ENCODE results near the gene RETN. TPM values are rescaled to one million over a fixed set of nuclear protein-coding genes. Genes with fewer than 3 reads are reported as not detected.

RETN gene
- total RNA-seq, 4 donors from 2014 or later = 1.5 to 1.8 TPM; not detected in 2

GRCh38 chr19:7677669-7678311 lies 8.9 kb downstream of the RETN start:
- TF ChIP-seq CTCF (IDR thresholded peaks at IDR 0.05; ENCODE audit: low read depth) = no peak

- no peak for TF ChIP-seq CTCF (IDR thresholded peaks at IDR 0.05; ENCODE audit: low read depth)
Observed at GRCh38 chr19:7678971-7679751, 10.3 kb downstream of the RETN start.

GRCh38 chr19:7679771-7680605 lies 11.1 kb downstream of the RETN start:
- no peak for TF ChIP-seq CTCF (IDR thresholded peaks at IDR 0.05; ENCODE audit: low read depth)

- TF ChIP-seq CTCF (IDR thresholded peaks at IDR 0.05; ENCODE audit: low read depth) = no peak
Observed at GRCh38 chr19:7680606-7681339, 11.9 kb downstream of the RETN start, which contains the start of gene TRAPPC5. TSS of gene TRAPPC5 (plus strand) at chr19:7680833. CDS start at chr19:7682254, 1,421 bp downstream.

GRCh38 chr19:7681340-7682174 lies 12.7 kb downstream of the RETN start:
- TF ChIP-seq CTCF (IDR thresholded peaks at IDR 0.05; ENCODE audit: low read depth) = no peak

- TF ChIP-seq CTCF (IDR thresholded peaks at IDR 0.05; ENCODE audit: low read depth) = no peak
Observed at GRCh38 chr19:7682175-7682855, 13.5 kb downstream of the RETN start.

Data from subcutaneous adipose tissue (tissue), 4 donors.